Suprapubic skin (tissue), 4 donors: ENCODE results near the gene GCSAML. TPM values are rescaled to one million over a fixed set of nuclear protein-coding genes. Genes with fewer than 3 reads are reported as not detected.

ENCODE experiments used
- DNase-seq, 2 donors: peaks; one replicate each; pipeline ENCODE4 v3.0.0-alpha.2; 2019; ENCODE audit warnings: low spot score in 2 of 2
- H3K27ac ChIP-seq: fragments of 200-600 bp; sonication (generic); one replicate; pipeline ENCODE4 v1.5.1; 2019
- H3K27me3 ChIP-seq: fragments of 200-600 bp; sonication (generic); one replicate; pipeline ENCODE4 v1.5.1; 2019
- H3K36me3 ChIP-seq: fragments of 200-600 bp; sonication (generic); one replicate; pipeline ENCODE4 v1.5.1; 2019
- H3K4me1 ChIP-seq: fragments of 200-600 bp; sonication (generic); one replicate; pipeline ENCODE4 v1.5.1; 2019
- H3K4me3 ChIP-seq: fragments of 200-600 bp; sonication (generic); one replicate; pipeline ENCODE4 v1.5.1; 2019; ENCODE audit warnings: mild to moderate bottlenecking
- H3K9me3 ChIP-seq: fragments of 200-600 bp; sonication (generic); one replicate; pipeline ENCODE4 v1.5.1; 2019
- EP300 ChIP-seq: sonication (generic); formaldehyde crosslinking; IDR thresholded peaks from one replicate; pipeline ENCODE4 v1.6.1; 2017; ENCODE audit warnings: antibody characterized with exemption
- POLR2A ChIP-seq, 2 donors: fragments of 450-650 bp; IDR thresholded peaks; one replicate each; pipeline ENCODE4 v1.6.1; 2017; ENCODE audit warnings: antibody characterized with exemption in 2 of 2, mild to moderate bottlenecking in 2 of 2, moderate library complexity in 2 of 2
- POLR2AphosphoS5 ChIP-seq, 3 donors: sonication (generic); formaldehyde crosslinking; IDR thresholded peaks; one replicate each; pipeline ENCODE4 v1.6.1; 2017; ENCODE audit warnings: antibody characterized with exemption in 3 of 3
- whole genome bisulfite sequencing: methylation state at CpG from one replicate; pipeline ENCODE4 v1.1.5; 2018; 5-methylcytosine and 5-hydroxymethylcytosine counted together
- total RNA-seq, 4 donors: library from RNA; depleted of rRNA; stranded (reverse); fragments of >200 nt; gene quantifications; one replicate each; pipeline ENCODE4 v1.1.0, GENCODE V29; 2016
- TF ChIP-seq, protein P1 (sequence below), 2 donors: fragments of 200-600 bp in 1 of 2; fragments of 450-650 bp in 1 of 2; sonication (generic) in 1 of 2; IDR thresholded peaks; one replicate each; pipeline ENCODE4 v1.5.1; 2016 to 2019; ENCODE audit warnings: antibody characterized with exemption in 2 of 2, mild to moderate bottlenecking in 1 of 2, moderate library complexity in 1 of 2

The GCSAML gene
- total RNA-seq, 4 donors from 2014 or later, result not detected

- Histone ChIP-seq H3K27me3 (no peaks in the 10 kb centered on the region), H3K4me3 (no peak overlapping the region), H3K27ac (no peak overlapping the region), H3K36me3 (no peaks in the 10 kb centered on the region), H3K4me1 (no peaks in the 10 kb centered on the region), H3K9me3 (no peaks in the 10 kb centered on the region)
- no peak for DNase-seq
- 62% methylated on average over 9 of the region's 9 CpGs for WGBS
- no peak for TF ChIP-seq POLR2AphosphoS5 (IDR thresholded peaks at IDR 0.05)
Measured at GRCh38 chr1:247562198-247562597, 13.3 kb downstream of the GCSAML start.

DNA sequence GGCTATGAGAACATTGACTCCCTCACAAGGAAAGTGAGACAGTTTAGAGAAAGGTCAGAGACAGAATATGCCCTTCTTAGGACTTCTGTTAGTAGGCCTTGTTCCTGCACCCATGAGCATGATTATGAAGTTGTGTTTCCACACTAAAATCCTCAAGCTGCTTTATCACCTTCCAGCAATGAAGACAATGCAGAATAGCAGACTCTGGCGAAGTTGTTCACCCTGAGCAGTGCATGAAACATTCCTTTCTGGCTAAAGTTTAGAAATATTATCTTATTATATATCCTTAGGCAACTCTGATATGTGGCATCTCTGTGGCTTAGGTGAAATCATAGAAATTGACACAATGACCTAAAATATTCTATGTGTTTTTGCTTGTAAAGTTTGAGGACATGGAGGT, 25.3 kb downstream of the GCSAML start:
- Histone ChIP-seq H3K4me3 (no peak overlapping the region), H3K36me3 (no peaks in the 10 kb centered on the region), H3K9me3 (peaks cover 5% of the 10 kb centered on the region), H3K27me3 (no peaks in the 10 kb centered on the region), H3K27ac (no peak overlapping the region), H3K4me1 (no peaks in the 10 kb centered on the region)
- no peak for DNase-seq
- TF ChIP-seq POLR2A (IDR thresholded peaks at IDR 0.05) (no peak), POLR2AphosphoS5 (IDR thresholded peaks at IDR 0.05) (no peak), EP300 (no peak)
- TF ChIP-seq, protein P1, sequence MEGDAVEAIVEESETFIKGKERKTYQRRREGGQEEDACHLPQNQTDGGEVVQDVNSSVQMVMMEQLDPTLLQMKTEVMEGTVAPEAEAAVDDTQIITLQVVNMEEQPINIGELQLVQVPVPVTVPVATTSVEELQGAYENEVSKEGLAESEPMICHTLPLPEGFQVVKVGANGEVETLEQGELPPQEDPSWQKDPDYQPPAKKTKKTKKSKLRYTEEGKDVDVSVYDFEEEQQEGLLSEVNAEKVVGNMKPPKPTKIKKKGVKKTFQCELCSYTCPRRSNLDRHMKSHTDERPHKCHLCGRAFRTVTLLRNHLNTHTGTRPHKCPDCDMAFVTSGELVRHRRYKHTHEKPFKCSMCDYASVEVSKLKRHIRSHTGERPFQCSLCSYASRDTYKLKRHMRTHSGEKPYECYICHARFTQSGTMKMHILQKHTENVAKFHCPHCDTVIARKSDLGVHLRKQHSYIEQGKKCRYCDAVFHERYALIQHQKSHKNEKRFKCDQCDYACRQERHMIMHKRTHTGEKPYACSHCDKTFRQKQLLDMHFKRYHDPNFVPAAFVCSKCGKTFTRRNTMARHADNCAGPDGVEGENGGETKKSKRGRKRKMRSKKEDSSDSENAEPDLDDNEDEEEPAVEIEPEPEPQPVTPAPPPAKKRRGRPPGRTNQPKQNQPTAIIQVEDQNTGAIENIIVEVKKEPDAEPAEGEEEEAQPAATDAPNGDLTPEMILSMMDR (IDR thresholded peaks at IDR 0.05), result no peak
- WGBS, result 52% methylated on average over 1 of the region's 1 CpG

DNA sequence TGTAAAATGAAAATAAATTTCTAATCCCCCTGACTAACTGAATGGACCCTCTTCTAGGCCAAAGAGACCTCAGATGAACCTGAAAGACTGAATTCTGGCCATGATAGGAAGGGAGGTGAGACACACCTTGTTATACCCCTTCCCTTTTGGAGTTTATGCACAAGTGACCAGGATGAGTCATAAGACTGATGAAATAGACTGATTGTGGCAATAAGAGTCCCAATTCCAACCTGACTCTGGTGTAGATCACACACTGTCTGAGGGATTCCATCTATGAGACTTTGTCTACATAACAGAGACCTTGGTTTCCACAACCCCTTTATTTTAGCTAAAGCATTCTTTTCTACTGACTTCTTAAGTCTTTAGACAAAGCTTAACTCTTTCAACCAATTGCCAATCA, 25.7 kb downstream of the GCSAML start:
- no peaks in the 10 kb centered on the region for H3K36me3 ChIP-seq
- no peaks in the 10 kb centered on the region for H3K27me3 ChIP-seq
- no peak for DNase-seq
- no peaks in the 10 kb centered on the region for H3K4me1 ChIP-seq
- TF ChIP-seq EP300, result no peak
- TF ChIP-seq, protein P1 (IDR thresholded peaks at IDR 0.05), result no peak
- no peak for TF ChIP-seq POLR2AphosphoS5 (IDR thresholded peaks at IDR 0.05)
- no peak for TF ChIP-seq POLR2A (IDR thresholded peaks at IDR 0.05)
- no peak overlapping the region for H3K4me3 ChIP-seq
- H3K9me3 ChIP-seq, result peaks cover 5% of the 10 kb centered on the region
- H3K27ac ChIP-seq, result no peak overlapping the region

- WGBS, result 55% methylated on average over 3 of the region's 3 CpGs
Measured at GRCh38 chr1:247576514-247576913, 27.6 kb downstream of the GCSAML start.

DNA sequence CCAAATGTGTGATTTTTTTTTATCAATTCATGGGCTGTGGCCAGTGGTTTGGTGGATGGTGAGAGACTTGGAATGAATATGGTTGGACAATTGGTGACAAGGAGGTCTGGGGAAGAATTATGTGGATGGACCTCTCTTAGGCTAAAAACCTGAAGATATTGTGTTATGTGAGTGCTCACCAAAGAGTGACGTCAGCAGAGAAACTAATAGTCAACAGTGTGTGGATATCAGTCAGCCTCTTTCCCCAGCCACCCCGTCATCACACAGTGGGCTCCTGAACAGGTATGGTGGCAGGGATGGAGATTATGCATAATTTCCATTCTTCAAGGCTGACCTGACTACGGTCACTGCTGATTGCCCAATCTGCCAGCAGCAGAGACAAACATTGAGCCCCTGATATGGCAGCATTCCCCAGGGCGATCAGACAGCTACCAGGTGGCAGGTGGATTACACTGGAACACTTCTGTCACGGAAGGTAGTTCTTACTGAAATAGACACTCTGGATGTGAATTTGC, 30.1 kb downstream of the GCSAML start:
- no peak for DNase-seq
- Histone ChIP-seq H3K27me3 (no peaks in the 10 kb centered on the region), H3K4me1 (no peaks in the 10 kb centered on the region), H3K27ac (no peak overlapping the region), H3K4me3 (no peak overlapping the region), H3K36me3 (no peaks in the 10 kb centered on the region), H3K9me3 (no peaks in the 10 kb centered on the region)
- TF ChIP-seq, protein P1 (IDR thresholded peaks at IDR 0.05), result no peak
- TF ChIP-seq EP300 (no peak), POLR2A (IDR thresholded peaks at IDR 0.05) (no peak), POLR2AphosphoS5 (IDR thresholded peaks at IDR 0.05) (no peak)
- 75% methylated on average over 5 of the region's 5 CpGs for whole genome bisulfite sequencing

More at GRCh38 chr1:247576514-247576913, 27.6 kb downstream of the GCSAML start:
- H3K27me3 ChIP-seq, result no peaks in the 10 kb centered on the region
- no peaks in the 10 kb centered on the region for H3K4me1 ChIP-seq
- TF ChIP-seq POLR2AphosphoS5 (IDR thresholded peaks at IDR 0.05), result no peak
- peaks cover 5% of the 10 kb centered on the region for H3K9me3 ChIP-seq
- DNase-seq, result no peak
- H3K4me3 ChIP-seq, result no peak overlapping the region
- H3K36me3 ChIP-seq, result no peaks in the 10 kb centered on the region
- H3K27ac ChIP-seq, result no peak overlapping the region

DNA sequence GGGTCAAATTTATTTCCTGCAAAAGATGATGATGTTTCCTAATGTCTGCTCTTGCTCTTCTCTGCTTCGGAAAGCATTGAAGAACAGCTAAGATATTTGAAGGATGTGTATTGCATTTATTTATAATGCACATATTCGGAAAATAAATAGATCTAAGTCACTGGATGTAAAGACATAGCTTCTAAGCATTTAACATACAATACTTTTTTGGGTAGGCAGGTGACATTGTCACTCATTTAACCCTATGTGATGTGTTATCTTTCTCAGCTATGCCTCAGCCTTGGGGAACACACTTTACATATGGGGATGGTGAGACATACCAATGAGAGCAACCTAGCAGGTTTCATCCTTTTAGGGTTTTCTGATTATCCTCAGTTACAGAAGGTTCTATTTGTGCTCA, 39.1 kb downstream of the GCSAML start, which contains the start of gene OR2G2:
Gene OR2G2 (plus strand): TSS at position 301 of the 400 bp plus-strand sequence. CDS start 0 bp downstream, at position 301.
- Histone ChIP-seq H3K36me3 (no peaks in the 10 kb centered on the region), H3K4me3 (no peak within 1 kb of the TSS), H3K27me3 (no peaks in the 10 kb centered on the region), H3K4me1 (no peaks in the 10 kb centered on the region), H3K9me3 (peaks cover 4% of the 10 kb centered on the region), H3K27ac (no peak within 1 kb of the TSS)
- DNase-seq, result no peak
- 95% methylated on average over 2 of the region's 2 CpGs for WGBS
- TF ChIP-seq, protein P1 (IDR thresholded peaks at IDR 0.05), result no peak
- no peak for TF ChIP-seq POLR2A (IDR thresholded peaks at IDR 0.05)
- no peak for TF ChIP-seq POLR2AphosphoS5 (IDR thresholded peaks at IDR 0.05)
- no peak for TF ChIP-seq EP300
